ENCODE data around the gene STAM. TPM values are rescaled to one million over a fixed set of nuclear protein-coding genes. Genes with fewer than 3 reads are reported as not detected.

Gene STAM
- total RNA-seq, 1 donor from 2014 or later, result 5.9 TPM

DNA sequence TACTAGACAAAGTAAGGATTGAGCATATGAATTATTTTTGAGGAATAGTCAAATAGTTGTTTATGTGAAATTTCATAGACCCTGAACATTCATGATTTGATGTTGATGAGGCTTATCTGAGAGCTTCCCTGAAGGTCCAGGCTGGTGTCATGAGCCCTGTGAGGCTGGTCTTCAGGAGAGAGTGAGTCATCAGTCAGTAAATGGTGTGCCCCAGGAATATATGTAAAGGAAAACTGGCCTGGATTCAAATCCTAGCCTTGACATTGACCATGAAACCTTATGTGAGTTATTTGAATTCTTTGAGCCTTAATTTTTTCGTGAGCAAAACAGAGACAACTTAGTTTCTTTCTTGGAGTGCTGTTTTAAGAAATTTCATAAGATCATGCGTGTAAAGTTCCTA, 114.2 kb downstream of the STAM start:
- DNase-seq (ENCODE audit: low spot score), result no peak
- no peak for ATAC-seq

DNA sequence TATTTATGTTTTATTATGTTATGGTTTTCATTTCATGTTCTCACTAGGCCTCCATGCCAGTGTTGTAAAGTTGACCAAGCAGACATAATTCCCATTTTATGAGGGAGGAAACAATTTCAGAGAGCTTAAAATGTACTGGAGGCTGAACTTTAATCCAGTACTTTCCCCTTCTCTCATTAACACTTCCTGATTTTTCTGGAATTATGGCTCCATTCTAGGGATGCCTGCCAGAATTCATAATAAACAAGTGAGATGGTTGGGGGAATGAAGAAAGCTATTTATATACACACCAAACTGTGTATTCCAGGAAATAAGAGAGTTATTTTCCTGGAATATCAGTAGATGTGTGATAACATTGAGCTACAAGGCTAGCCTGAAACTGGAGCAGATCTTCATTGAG, 114.9 kb downstream of the STAM start:
- DNase-seq (ENCODE audit: low spot score), result no peak
- ATAC-seq, result no peak

DNA sequence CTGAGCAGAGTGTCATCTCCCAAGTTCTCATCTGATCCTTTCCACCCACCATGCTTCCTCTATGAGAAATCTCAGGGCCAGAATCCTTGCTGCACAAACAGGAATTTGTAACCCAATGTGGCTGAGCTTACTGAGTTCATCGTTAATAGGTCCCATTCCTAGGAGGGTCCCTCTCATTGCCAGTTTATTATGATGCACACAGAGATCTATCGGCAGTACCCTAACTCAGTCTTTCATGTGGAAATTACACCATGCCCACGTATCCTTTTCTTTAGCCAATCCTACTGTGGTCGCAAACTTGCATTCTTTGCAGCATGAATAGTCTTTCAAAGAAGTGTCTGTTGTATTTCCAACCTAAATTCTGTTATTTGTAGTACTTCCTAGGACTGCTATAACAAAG, 120.2 kb downstream of the STAM start:
- DNase-seq (ENCODE audit: low spot score), result no peak

DNA sequence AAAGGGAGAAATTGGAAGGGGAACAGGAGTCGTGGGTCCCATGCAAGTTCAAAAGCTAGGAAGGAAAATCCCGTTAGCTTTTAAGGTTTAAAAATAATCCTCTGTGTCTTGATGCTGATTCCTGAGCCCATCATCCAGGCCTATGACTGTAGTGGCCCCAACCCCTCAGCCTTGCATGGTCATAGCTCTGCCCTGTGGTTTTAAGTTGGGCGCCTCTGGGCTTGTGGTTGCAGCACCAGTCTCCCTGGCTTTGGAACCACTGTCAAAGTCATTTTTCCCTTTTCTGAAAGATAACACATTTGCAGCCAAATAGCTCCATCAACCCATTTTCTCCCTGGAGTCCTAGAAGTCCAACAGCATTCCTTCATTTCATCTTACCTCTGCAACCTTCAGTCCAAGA, 121.7 kb downstream of the STAM start:
- no peak for DNase-seq (ENCODE audit: low spot score)
- ATAC-seq, result no peak

More for the DNA sequence above, 120.2 kb downstream of the STAM start:
- no peak for ATAC-seq

Other genes starting within 250 kb of the STAM start
- 1.8 TPM for gene ST8SIA6, start 189.6 kb upstream of the STAM start, total RNA-seq
- 2.9 TPM for gene HACD1, start 26.8 kb upstream of the STAM start, total RNA-seq
- 0.15 TPM for gene TMEM236, start 108.0 kb downstream of the STAM start, total RNA-seq
- gene MRC1, start 165.2 kb downstream of the STAM start, total RNA-seq, result 30.9 TPM

All from left lobe of liver (tissue), 2 donors.